HG03571 (cell line): ENCODE results near the gene ALG1.
"Not testable (repeated sequence)": the region's sequence is repeated elsewhere in the genome, so short reads cannot be mapped to it uniquely, and the experiment has no call there.

Experiments
- ATAC-seq: cut with Tn5 transposase; IDR thresholded peaks from one replicate; pipeline ENCODE4 v1.9.1; 2021; ENCODE audit not compliant: unreplicated experiment

Gene ALG1

DNA sequence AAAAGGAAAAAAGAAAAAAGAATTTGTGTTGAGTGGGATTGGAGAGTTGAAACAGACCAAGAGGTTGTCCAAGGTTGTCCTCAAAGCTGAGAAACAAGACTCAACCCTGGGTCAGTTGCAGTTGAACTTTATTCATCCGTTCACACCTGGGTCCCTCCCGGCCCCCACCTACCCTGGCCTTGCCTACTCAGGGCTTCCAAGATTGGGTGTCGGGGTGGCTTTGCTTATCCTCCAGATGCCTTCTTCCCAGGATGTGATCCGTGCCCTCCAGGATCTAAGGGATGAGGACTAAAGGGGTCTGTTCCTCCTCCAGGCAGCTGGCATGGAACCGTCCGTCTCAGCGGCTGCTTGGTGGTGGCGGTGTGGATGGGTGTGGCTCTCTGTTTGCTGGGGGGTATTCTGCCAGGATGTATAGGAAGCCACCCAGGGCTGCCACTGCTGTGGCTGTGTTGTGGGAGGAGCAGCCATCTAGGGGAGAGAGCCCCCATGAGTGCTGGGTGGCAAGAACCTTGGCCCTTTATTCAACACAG, 27.6 kb upstream of the ALG1 start:
- ATAC-seq: no peak

DNA sequence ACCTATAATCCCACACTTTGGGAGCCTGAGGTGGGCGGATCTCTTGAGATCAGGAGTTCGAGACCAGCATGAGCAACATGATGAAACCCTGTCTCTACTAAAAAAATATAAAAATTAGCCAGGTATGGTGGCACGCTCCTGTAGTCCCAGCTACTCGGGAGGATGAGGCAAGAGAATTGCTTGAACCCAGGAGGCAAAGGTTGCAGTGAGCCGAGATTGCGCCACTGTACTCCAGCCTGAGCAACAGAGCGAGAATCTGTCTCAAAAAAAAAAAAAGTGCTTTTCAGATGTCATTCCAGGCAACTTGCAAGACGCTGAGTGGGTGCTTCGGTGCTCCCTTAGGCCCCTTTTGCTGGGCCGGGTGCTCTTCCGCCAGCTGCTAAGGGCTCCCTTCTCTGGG, 27.1 kb upstream of the ALG1 start:
- ATAC-seq: not testable (repeated sequence)

DNA sequence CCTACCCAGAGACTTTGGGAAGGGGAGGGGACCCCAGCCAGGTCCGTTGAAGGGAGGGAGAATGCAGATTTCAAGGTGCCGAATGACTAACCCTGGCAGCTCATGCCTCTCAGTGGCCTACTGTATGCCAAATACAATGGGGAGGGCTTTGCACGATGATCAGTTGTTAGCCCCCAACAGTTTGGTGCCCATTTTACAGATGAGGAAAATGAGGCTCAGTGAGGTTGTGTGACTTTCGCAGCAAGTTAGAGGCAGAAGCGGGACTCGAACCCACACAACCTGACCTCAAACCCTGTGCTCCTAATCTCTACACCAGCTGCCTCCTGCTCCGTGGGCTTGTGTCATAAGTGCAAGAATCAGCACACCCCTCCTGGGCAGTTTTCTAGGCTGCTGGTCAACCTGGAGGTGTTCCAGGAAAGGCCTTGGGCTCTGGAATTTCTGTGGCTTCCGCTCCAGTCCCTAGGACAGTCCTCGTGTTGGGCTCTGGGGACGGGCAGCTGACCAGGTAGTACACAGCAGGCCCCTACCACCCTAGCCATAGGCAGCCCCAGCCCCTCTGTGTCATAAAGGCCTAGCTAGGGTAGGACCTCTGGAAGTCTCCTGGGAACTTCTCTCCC, 26.0 kb upstream of the ALG1 start:
- ATAC-seq: no peak

DNA sequence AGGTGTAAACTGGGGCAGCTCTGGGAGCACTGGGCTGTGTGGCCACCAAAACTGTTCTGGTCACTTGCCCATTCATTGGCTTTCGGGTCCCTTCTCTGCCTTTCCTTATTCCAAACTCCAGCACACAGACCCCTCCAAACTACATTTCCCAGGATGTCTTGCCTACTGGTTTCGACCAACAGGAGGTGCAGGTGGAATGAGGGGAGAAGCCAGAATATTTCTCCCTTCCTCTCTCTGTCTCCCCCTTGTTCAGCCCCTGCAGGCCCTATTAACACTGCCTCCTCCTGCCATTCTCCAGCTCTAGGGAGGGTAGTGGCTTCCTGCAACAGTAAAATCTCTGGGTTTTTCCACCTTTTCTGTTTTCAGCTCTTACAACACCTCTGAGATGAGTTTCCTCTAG, 24.7 kb upstream of the ALG1 start:
- no peak for ATAC-seq

DNA sequence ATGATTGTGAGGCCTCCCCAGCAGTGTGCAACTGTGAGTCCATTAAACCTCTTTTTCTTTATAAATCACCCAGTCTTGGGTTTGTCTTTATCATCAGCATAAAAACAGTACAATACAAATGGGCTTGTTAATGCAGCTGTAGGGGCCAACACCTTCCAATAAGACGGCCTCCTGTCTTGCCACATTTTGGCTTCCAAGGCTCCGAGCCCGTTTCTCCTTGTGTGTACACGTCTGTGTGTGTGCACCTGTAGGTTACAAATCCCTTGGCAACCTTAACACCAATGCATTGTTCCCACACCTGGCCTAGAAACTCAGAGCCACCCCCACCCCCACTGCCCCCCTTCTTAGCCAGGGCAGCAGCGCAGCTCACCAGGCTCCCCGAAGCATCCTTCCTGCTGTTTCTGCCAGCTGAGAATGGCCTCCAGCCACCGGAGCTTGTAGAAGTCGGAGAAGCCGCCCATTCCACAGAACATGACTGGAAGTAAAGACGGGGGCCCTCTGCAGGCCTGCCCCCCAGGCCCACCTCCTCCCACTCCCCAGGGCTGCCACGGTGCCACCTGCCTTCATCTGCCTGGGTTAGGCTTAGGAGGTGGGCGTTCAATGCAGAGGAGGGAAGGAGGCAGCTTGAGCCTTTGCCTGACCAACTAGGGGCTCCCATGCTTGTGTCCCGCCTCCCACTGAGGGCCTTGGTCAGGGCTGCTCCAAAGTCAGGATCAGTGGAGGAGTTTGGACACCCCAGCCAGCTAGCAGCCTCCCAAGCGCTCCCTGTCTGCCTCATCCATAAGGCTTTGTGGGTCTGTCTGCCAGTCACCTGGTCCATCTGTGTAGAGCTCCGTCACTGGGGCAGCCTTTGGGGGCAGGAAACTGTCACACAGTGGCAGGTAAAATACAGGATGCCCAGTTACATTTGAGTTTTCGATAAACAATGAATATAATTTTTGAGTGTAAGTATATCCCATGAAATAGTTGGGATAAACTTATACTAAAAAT, 16.5 kb upstream of the ALG1 start:
- ATAC-seq: no peak

DNA sequence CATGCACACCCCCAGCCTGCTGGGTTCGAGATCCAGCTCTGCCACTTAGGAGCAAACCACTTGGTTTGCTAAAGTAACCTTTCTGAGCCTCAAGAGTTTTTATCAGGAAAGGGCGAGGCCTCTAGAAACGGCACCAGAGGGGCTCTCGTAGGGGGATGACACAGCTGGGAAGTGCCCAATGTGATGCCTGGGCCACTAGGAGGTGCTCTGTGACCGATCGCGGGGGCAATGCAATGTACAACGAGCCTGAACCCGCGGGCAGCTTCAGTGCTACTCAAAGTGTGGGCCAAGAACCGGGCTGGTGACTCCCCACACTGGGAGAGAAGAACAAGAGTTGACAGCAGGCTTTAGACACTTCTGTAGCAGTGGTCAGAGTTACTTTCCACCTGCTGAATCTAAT, 15.3 kb upstream of the ALG1 start:
- ATAC-seq: no peak

DNA sequence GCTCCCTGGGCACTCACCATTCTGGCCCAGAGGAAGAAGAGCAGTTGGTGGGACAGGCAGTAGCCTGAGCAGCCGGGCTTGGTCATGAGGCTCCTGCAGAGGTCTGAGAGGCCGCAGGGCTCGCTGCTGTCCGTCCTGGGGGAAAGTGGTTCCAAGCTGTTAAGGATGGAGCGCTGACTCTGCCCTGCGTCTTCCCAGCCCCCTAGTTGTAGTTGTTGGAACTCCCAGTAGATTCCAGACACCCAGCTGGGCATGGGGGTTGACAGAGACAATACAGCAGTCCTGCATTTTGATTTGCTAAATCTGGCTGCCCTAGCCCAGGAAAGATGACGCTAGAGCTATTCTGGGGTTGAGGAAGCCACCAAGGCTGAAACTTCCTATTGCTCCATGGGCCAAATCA, 13.2 kb upstream of the ALG1 start:
- no peak for ATAC-seq

DNA sequence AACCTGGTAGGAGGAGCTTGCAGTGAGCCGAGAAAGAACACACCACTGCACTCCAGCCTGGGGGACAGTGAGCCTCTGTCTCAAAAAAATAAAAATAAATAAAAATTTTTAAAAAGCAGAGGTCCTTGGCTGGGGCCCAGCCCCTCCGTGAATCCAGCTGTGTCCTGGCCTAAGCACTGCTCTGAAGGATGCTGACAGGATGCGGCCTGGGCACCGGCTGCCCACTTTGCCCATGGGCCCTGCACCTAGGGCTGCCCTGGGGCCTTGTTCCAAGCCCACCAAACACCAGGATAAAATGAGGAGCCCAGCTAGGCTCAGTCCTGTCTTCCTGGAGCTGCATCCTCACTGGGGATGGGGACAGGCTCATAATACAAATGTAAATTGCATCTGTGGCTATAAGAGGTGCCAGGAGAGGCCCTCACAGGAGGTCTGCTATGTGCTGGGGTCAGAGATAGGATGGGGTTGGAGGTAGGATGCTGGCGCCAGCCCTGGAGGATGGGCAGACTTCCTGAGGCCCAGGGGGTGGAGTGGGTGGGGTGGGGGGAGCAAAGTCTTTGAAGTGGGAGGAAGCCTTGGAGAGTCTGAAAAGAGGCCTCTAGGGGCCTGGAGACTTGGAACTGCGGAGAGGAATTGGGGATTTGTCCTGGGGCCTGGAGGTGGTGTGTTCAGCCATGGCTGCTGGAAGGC, 12.1 kb upstream of the ALG1 start:
- ATAC-seq: no peak

DNA sequence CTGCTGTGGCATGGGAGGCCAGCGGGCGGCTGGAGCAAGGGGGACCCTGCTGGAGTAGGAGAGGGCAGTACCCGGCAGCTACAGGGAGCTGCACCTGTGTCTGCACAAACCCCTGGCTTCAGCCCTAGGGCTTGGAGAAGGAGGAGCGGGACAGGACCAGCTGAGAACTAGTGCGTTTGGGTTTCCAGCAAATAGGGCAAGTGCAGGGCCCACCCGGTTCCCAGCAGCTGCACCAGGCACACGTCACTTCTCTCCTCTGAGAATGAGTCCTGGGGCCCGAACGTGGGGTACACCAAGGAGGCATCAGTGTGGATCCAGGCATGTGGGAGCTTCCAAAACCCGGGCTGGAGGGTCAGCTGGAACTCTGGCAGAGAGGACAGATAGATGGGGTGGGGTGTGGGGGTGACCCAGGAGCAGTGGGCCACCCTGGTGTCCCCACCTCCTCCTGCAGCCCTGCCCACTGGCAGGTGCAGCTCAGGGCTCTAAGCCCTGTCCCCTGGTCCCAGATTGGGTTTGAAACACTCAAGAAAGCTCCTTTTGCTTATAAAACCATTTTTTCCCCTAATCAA, 11.5 kb upstream of the ALG1 start:
- ATAC-seq: no peak

DNA sequence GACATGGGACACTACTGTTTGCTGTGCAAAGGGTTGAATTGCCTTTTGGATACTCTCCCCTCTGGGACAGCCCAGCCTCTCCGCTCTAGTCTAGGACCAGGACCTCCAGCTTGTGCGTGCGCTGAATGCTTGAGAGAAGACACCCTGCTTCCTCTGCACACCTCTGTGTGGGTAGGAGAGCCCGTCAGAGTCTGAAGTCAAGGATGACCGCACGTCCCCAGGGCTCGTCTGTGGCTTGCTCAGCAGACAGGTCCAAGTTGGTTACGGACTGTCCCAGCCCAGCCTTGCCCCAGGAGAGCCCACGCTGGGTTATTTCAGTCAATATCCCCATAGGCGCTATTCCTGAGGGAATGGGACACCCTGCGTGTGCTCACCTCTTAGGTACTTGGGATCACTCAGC, 9.6 kb upstream of the ALG1 start:
- no peak for ATAC-seq

DNA sequence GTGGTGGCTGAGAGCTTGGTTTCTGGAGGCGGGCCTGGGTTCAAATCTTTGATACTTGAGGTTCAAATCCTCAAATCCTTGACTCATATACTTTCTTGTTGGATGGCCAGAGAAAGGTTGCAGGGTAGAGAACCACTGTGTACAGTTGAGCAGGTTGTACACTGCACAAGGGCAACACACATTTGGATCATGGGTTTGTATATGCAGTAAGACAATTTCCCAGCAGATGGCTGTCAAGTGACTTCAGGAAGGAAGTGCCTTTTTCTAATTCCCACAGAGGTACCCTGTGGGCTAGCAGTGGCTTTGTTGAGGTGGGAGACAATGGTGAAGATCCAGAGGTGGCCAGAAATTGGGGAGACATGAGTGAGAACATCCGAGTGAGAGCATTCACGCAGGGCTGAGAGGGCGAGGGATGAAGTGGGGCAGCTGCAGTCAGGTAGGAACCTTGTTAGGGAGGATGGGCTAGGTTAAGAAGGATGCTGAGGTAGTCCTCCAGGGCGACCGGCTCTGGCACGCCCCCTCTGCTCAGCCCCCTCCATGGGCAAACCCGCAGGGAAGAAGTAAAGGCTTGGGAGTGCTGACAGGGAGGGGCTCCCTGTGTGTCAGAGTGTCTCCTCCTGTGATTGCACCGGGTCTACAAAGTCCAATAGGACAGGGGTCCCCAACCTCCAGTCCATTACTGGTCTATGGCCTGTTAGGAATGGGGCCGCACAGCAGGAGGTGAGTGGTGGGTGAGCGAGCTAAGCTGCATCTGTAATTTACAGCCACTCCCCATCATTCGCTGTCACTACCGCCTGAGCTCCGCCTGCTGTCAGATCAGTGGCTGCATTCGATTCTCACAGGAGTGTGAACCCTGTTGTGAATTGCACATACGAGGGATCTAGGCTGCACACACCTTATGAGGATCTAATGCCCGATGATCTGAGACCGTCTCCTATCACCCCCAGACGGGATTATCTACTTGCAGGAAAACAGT, 8.6 kb upstream of the ALG1 start:
- ATAC-seq: no peak

DNA sequence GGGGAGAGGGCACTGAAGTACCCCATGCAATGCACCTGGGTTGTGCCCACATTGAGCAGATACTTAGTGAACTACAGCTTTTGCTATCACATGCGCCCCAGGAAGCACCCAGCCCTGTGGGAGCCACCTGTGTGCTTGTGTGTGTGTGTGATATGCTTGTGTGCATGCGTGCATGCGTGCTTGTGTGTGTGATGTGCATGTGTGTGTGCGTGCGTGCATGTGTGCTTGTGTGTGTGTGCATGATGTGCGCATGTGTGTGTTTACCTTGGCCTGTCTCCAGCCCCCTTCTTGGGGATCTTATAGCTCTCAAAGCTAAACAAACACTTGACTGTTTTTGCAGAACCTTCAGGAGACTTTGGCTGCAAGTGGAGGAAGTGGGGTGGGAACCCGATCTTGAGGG, 6.7 kb upstream of the ALG1 start:
- ATAC-seq: no peak

DNA sequence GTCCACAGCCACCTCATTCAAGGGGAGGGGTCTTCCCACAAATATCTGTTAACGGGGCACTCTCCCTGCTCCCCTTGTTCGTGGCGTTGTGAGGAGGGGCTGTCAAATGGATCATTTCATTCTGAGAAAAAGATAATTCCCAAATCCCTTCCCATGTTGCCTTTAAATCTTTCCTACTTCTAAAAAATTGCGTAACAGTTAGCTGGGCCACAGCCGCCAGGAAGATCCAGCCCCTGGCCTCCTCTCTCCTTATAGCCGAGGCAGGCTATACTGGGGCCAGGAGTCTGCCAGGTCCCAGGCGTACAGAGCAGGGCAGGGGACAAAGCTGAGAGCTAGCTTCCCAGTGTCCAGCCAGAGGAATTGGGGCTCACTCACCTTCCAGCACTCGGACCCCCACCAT, 6.3 kb upstream of the ALG1 start:
- no peak for ATAC-seq

DNA sequence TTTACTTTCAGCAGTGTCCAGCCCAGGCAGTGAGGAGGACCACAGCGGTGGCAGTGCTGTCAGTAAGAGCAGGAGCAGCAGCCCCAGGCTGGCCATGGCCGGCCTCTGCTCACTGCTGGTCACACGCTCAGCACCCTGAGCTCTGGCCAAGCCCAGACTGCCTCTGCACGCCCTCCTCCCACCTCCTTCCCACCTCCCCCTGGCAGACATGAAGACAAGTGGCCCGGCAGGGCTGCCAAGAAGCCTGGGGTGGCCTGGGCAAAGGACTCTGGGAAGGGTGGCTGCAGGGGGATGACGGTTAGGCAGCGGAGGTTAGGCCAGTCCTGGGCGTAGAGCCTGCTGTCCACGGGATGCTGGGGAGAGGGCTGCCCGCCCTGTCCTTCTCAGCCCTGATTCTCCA, 5.8 kb upstream of the ALG1 start, which contains the start of gene C16orf89:
C16orf89 (minus strand) TSS at position 144 of the 400 bp plus-strand sequence; CDS start at position 96, 48 bp downstream.
- no peak for ATAC-seq

DNA sequence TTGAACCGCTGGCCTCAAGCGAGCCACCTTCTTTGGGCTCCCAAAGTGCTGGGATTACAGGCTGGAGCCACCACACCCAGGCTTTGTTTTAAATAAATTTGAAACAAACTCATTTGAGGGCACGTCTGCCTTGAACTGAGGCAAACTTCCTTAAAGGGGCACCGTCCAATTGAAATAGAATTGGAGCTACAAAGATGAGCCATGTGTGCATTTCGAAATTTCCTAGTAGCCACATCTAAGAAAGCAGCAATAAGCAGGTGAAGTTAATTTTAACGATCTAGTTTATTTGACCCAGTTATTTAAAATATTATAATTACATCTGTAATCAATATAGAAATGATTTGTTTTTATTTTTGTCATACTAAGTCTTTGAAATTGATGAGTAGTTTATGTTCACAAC, 5.1 kb upstream of the ALG1 start:
- ATAC-seq: no peak

DNA sequence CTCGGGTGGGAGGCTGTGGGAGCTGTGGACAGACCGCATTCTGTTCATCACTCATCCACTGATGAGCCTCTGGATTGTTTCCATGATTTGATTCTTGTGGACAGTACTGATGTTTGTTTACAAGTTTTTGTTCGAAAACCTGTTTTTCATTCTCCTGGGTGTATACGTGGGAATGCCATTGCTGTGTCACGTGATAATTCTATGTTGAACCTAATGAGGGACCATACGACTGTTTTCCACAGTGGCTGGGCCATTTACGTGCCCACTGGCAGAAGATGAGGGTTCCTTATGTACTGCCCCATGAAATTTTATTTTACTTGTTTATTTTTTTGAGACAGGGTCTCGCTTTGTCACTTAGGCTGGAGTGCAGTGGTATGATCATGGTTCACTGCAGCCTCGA, 2.6 kb upstream of the ALG1 start:
- no peak for ATAC-seq

DNA sequence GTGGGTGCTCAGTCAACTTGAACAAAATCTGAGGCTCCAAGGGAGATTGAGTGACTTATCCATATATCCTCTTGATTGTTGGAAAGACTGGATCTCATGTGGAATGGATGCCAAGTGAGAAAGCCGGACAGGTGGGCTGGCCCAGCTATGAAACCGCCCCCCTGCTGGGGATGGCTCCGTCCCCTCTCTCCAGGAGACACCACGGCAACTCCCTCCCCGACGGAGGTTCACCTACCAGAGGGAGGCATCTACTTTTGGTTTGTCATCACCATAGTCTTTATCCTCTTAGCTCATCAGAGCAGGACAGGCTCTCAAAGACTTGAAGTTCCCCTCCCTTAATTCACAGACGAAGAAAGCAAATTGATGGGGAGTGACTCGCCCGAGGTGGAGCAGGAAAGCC, 1.8 kb upstream of the ALG1 start:
- no peak for ATAC-seq

DNA sequence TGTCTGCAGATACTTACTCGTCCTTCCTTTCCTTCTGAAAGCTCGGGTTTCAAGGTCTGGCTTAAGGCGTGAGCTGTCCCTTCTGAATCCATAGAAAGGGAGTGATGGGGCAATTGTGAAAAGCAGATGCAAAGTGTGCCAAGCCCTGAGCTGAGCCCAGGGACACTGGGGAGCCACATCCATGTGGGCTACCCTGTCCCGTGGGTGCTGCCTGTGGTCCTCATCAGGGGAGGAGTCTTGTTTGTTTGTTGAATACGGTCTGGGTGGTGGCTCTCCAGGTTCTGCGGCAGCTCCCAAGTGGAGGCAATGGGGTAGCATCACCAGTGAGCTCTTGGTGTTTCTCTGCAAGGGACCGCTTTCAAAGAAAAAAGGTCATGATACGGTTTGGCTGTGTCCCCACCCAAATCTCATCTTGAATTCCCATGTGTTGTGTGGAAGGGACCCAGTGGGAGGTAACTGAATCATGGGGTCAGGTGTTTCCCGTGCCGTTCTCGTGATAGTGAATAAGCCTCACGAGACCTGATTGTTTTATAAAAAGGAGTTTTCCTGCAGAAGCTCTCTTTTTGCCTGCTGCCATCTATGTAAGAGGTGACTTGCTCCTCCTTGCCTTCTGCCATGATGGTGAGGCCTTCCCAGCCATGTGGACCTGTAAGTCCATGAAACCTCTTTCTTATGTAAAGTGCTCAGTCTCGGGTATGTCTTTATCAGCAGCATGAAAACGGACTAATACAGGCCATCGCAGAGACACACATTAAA, 1.0 kb upstream of the ALG1 start:
- ATAC-seq: no peak

DNA sequence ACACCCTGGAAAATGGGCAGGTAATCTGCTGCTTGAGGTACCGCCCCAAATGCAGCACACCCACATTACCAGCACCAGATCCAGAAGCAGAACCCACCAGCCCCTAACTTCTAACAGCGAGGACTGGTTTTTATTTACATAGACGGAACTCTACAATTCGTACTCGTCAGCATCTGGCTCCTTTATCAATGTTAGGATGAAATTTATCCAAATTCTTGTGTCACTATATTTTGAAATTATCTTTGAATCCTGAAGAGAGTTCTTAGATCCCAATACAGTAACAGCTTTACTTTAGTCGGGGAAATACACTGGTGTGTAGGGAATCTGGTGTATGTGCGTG, 332 bp upstream of the ALG1 start:
- ATAC-seq: no peak
